NCI-H774 (cell line): ENCODE measurements around the gene PRKAG1.

Source experiments
- DNase-seq: peaks from one replicate; lab custom pipeline; 2025; lab: John Stamatoyannopoulos, UW

The PRKAG1 gene

GRCh38 chr12:49049566-49050224 is 31.1 kb upstream of the PRKAG1 start:
- no peak for DNase-seq

GRCh38 chr12:49048953-49049352 is 30.4 kb upstream of the PRKAG1 start:
- no peak for DNase-seq

GRCh38 chr12:49046129-49046895 is 27.7 kb upstream of the PRKAG1 start:
- no peak for DNase-seq

GRCh38 chr12:49044660-49045059 is 26.1 kb upstream of the PRKAG1 start:
- DNase-seq = no peak

GRCh38 chr12:49043856-49044258 is 25.3 kb upstream of the PRKAG1 start:
- no peak for DNase-seq

GRCh38 chr12:49043241-49043640 is 24.7 kb upstream of the PRKAG1 start:
- no peak for DNase-seq

- no peak for DNase-seq
Observed at GRCh38 chr12:49041881-49042484, 23.4 kb upstream of the PRKAG1 start.

GRCh38 chr12:49041036-49041880 is 22.7 kb upstream of the PRKAG1 start:
- no peak for DNase-seq

- DNase-seq = no peak
Observed at GRCh38 chr12:49040364-49040855, 21.8 kb upstream of the PRKAG1 start.

GRCh38 chr12:49039421-49040363 is 21.1 kb upstream of the PRKAG1 start:
- DNase-seq = no peak

GRCh38 chr12:49038291-49038955 is 19.8 kb upstream of the PRKAG1 start:
- DNase-seq = no peak

- DNase-seq = no peak
Observed at GRCh38 chr12:49037947-49038237, 19.3 kb upstream of the PRKAG1 start.

- DNase-seq = no peak
Observed at GRCh38 chr12:49037111-49037946, 18.8 kb upstream of the PRKAG1 start.

- no peak for DNase-seq
Observed at GRCh38 chr12:49036029-49036428, 17.5 kb upstream of the PRKAG1 start.

- DNase-seq = no peak
Observed at GRCh38 chr12:49034286-49034622, 15.7 kb upstream of the PRKAG1 start.

- no peak for DNase-seq
Observed at GRCh38 chr12:49033611-49034285, 15.2 kb upstream of the PRKAG1 start.

- no peak for DNase-seq
Observed at GRCh38 chr12:49032679-49033447, 14.3 kb upstream of the PRKAG1 start.

- DNase-seq = no peak
Observed at GRCh38 chr12:49032276-49032675, 13.7 kb upstream of the PRKAG1 start.
